HG03378 (cell line): ENCODE results near the gene DACT2.
"Not testable (repeated sequence)": the region's sequence is repeated elsewhere in the genome, so short reads cannot be mapped to it uniquely, and the experiment has no call there.

Source experiments
- ATAC-seq: cut with Tn5 transposase; IDR thresholded peaks from one replicate; pipeline ENCODE4 v1.9.1; 2021; ENCODE audit warnings: mild to moderate bottlenecking, moderate library complexity; ENCODE audit not compliant: unreplicated experiment

DACT2 gene

DNA sequence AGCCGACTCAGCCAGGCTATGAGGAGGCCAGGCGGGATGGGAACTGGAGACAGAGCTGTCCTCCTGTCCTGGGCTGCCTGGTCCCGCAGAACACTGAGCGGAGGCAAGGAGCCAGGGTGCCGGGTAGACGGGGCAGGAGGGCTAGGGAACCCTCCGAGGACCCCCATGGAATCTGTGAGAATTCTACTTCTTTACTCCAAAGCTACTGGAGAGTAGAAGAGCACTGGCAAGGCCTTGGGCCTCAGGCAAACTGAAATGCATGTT lies 14.9 kb downstream of the DACT2 start:
- ATAC-seq: no peak

DNA sequence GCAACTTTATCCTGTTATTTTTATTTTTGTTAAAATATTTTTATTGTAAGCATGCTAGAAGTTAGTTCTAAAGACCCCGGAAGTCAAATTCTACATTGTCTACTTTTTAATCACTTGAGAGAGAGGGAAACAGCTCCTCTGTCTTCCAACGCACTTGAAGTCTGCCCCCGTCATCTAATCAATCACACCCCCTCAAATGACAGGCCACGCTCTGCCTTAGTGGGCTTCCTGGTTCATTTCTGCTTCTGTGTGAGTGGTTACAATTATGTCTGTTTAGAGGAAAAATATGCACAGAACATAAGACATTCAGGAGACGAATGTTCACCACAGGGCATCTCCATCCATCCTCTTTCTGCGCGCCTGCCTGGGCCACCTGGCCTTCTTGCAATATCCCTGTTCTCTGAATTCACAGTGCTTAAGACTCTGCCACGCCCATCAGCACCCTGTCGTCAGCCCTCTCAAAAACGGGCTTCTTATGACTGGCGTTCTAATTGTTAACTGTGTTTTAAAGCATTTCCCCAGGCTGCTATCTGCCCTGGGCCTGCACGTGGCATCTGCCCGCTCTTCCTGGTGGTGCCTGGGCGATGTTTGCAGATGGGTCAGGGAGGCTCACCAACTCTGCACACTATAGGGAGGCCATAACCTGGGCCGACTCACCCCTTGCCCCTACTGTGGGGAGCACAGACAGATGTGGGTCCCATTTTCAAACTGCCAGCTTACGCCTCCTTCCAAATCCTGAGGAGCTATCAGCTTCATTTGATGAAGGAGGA lies 15.4 kb downstream of the DACT2 start:
- ATAC-seq: no peak

- no peak for ATAC-seq
Observed at GRCh38 chr6:168302534-168302933, 17.0 kb downstream of the DACT2 start.

DNA sequence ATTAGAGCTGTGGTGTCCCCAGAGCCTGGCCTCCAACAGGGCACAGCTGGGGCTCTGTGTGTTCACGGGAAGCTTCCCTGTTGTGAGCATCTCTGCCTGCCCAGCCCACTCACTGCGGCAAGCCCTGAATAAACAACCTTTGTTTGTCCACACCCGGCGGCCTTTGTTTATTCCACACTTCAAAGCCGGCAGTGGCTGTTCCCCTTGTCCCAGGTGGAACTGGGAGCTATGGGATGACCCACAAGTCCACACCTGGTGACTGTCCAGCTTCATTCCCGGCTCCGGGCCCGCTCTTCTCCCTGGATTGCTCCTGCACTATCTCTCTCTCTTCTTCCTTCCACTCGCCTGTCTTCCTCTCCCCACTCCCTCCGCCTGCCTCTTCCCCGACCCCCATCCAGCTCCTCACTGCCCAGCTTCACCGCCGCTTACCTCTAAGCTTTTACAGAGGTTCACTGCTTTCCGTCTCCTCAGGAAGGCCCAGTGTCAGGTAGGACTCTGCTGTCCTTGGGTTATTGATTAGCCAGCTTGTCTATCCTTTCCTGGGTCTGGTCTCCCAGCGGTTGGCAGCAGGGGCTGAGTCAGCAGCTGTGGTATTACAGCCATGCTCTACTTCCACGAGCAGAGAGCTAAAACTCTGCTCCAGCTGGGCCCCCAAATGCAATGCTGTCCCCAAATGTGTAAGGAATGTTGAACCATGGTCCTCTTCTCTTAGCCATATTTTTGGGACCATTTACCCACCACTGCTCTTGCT lies 17.8 kb downstream of the DACT2 start:
- ATAC-seq: no peak

DNA sequence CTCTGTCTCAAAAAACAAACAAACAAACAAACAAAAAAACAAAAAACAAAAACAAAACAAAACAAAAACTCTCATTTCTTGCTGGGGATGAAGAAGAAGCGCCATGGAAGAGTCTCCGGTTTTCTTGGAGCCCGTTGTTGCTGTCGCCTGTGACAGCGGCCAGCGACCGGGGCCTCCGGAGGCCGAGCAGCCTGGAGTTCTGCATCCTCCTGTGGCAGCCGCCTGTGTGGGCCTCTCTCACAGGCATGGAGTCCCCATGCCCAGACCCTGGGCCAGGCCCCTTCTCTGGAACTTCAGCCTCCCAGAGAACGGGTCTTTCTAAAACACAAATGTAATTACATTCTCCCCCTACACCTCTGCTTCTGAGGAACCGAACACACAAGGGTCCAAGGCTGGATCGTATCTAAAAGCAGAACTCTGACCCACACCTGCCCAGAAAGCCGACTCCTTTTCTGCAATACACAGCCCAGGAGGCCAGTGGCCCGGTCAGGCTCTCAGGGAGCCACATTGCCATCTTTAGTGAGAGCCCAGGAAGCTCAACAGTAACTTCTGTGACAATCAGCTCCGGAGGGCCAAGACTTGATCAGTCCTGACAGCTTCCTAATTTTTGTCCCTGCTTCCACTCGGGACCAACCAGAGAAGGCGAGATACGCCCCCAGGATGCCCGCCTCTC lies 18.5 kb downstream of the DACT2 start:
- no peak for ATAC-seq

DNA sequence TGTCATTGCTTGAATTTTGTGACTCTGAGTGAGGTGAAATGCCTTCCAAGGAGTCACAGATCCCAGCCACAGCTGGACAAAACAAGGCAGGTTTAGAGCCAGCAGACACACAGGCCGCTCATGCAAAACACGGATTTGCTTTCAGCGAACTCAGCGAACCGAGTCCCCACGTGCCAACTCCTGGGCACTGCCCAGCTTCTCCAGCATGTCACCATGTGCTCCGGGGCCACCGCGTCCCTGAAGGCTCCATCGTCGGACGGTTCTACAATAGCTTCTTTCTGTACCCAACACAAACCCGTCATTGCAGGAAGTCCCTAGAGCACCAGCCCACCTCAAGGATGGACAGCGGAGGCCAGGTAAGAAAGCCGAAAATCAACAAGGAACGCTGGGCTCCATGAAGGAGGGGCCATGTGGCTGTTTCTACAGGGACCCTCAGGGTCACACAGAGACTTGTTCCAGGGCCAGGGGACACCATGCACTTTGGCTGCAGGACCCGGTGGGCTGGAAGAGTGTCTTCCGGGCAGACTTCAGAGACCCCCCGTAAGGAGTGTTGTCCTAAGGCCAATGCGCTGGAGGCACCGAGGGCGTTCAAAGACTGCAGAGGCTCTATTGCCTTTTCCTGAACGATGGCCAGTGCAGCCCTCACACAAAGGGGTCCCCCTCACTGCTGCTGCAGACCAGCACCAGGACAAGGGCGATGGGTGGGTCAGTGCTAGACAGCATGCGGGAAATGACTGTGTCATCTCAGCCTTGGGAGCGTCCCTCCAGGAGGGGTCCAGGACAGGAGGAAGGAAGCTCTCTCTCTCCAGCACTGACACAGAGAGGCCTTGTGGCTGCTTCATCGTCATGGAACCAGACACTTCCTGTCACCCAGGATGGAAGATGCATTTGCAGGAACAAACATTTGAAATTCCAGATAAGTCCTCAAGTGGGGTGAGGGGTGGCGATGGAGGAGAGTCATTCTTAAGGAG lies 19.8 kb downstream of the DACT2 start:
- ATAC-seq: no peak

- no peak for ATAC-seq
Observed at GRCh38 chr6:168297643-168298042, 21.9 kb downstream of the DACT2 start.

DNA sequence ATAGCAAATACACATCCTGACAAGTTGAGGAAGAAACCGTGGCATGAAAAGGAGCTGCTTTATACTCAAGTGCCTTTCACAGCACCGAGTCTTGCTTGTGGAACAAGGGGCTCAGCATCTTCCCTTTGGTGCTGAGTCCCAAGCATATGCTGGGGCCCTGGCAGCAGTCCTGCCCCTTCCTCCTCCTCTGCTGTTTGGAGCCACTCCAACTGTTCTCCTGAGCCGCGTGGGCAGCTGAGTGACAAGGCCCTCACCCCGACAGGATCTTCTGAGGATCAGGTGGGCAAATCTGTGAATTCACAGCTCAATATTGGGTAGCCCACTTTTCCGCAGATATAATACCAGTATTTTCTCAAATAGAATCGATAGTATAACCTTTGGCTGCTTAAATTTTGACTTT lies 24.7 kb downstream of the DACT2 start:
- no peak for ATAC-seq

GRCh38 chr6:168293636-168294530 lies 25.7 kb downstream of the DACT2 start:
- ATAC-seq: no peak

GRCh38 chr6:168292826-168293225 lies 26.8 kb downstream of the DACT2 start:
- ATAC-seq: no peak

DNA sequence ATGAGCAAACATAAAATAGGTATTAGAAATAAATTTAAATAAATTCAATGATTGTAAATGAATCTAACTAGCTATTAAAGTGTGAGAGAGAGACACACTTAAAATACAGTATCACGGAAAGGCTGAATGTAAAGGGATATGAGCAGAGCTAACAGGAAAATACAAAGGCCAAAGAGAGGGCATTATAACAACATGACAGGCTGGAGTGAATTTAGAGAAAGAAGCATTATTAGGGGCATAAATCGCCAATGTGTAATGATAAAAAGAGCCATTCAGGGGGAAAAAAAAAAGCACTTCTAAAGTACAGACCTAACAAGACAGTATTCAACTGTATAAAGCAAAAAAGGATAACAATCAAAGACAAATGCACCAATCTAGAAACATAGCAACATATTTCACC lies 28.1 kb downstream of the DACT2 start:
- no peak for ATAC-seq

DNA sequence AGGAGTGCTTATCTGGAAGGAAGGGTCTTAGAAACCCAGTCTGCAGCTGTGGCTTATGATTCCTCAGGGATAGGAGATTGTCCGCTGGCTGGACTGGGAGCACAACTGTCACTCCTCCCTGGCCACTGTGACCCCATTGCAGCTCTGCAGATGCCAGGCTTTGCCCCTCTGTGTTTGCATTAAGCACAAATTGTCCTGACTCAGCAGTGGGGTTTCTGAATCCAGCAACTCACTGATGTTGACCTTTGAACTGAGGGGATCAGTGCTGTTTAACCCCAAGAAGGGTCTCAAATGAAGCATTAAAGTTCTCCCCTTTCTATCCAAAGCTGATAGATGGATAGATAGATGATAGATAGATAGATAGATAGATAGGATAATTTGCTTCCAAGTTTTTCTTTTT lies 29.5 kb downstream of the DACT2 start:
- ATAC-seq: no peak

GRCh38 chr6:168289571-168289962 lies 30.0 kb downstream of the DACT2 start:
- ATAC-seq: no peak

- ATAC-seq: no peak
Observed at GRCh38 chr6:168288781-168289570, 30.6 kb downstream of the DACT2 start.

DNA sequence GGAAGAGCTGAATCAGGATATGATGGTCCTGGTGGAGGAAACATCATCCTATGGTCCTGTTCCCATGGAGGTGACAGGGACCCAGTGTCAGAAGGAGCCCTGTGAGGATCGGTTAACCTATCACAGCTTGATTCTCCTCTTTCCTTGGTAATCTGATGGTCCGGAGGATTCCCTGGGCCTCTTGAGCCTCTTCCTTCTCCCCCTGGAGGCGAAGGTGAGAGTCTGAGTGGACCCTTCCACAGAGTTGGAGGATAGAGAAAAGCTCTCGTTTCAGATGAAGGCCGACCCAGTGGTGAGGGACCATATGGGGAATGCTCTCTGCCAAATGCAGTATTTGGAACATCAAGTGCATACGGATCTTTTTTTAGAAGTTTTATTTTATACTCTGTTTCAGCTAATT lies 32.1 kb downstream of the DACT2 start:
- not testable (repeated sequence) for ATAC-seq

- not testable (repeated sequence) for ATAC-seq
Observed at GRCh38 chr6:168286771-168287446, 32.7 kb downstream of the DACT2 start.

GRCh38 chr6:168286116-168286515 lies 33.5 kb downstream of the DACT2 start:
- no peak for ATAC-seq

DNA sequence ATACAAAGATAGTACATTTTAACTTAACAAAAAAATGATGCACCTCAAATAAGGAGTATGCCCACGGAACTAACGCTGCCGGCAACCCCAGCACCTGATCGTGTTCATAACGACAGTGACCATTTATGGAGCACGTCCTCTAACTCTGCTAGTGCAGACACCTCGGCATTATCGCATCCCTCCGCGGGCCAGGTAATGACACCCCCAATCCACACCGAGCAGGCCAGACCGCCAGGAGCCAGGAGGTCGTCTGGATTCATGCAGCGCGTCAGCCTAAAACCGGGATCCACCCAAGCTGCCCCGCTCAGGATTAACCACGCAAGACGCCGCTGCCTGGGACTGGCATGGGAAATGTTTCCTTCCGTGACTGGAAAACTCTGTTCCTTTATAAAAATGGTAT lies 34.1 kb downstream of the DACT2 start:
- ATAC-seq: no peak

- no peak for ATAC-seq
Observed at GRCh38 chr6:168284187-168284586, 35.4 kb downstream of the DACT2 start.
